Mesothelial cell of epicardium (in vitro differentiated cells): Measurements from ENCODE around the gene GRM8. TPM values are rescaled to one million over a fixed set of nuclear protein-coding genes. Genes with fewer than 3 reads are reported as not detected.

ENCODE experiments used
- DNase-seq, 2 experiments: peaks; one replicate each; pipeline ENCODE4 v3.0.0; 2021; ENCODE audit warnings: low spot score in 2 of 2; ENCODE audit not compliant: unreplicated experiment in 2 of 2
- H3K27ac Mint-ChIP-seq: 2 replicates; pipeline ENCODE4 v1.8.0; 2021; ENCODE audit warnings: mixed read lengths
- H3K27me3 Mint-ChIP-seq: 2 replicates; pipeline ENCODE4 v1.8.0; 2021; ENCODE audit warnings: low read depth, mixed read lengths
- H3K36me3 Mint-ChIP-seq: 2 replicates; pipeline ENCODE4 v1.8.0; 2021; ENCODE audit warnings: mixed read lengths
- H3K4me1 Mint-ChIP-seq: 2 replicates; pipeline ENCODE4 v1.8.0; 2021; ENCODE audit warnings: mixed read lengths
- H3K4me3 Mint-ChIP-seq: 2 replicates; pipeline ENCODE4 v1.8.0; 2021; ENCODE audit warnings: mild to moderate bottlenecking, moderate library complexity, mixed read lengths
- H3K9me3 Mint-ChIP-seq: 2 replicates; pipeline ENCODE4 v1.8.0; 2021; ENCODE audit warnings: mixed read lengths
- CTCF ChIP-seq: fragments of 200-600 bp; sonication (generic); IDR thresholded peaks from one replicate; pipeline ENCODE4 v1.5.0; 2021; ENCODE audit warnings: antibody characterized with exemption; ENCODE audit not compliant: unreplicated experiment
- total RNA-seq: library from RNA; stranded (reverse); gene quantifications from 3 replicates; pipeline ENCODE4 v1.2.1, GENCODE V29; 2021

GRM8 gene
- total RNA-seq, 1 donor from 2014 or later, result 1.0 TPM

GRCh38 chr7:126953461-126953860 lies 299.3 kb downstream of the GRM8 start:
- Mint-ChIP-seq H3K27me3 (peaks cover 15% of the 10 kb centered on the region), H3K27ac (no peak overlapping the region), H3K9me3 (no peaks in the 10 kb centered on the region), H3K4me3 (no peak overlapping the region), H3K36me3 (no peaks in the 10 kb centered on the region), H3K4me1 (no peaks in the 10 kb centered on the region)
- TF ChIP-seq CTCF, result no peak
- DNase-seq, result no peak

GRCh38 chr7:126948664-126949063 lies 304.1 kb downstream of the GRM8 start:
- Mint-ChIP-seq H3K4me1 (no peaks in the 10 kb centered on the region), H3K27ac (no peak overlapping the region), H3K9me3 (no peaks in the 10 kb centered on the region), H3K27me3 (peaks cover 25% of the 10 kb centered on the region), H3K4me3 (no peak overlapping the region), H3K36me3 (no peaks in the 10 kb centered on the region)
- TF ChIP-seq CTCF, result no peak
- DNase-seq, result no peak

GRCh38 chr7:126940723-126941307 lies 311.9 kb downstream of the GRM8 start:
- Mint-ChIP-seq H3K9me3 (no peaks in the 10 kb centered on the region), H3K27me3 (peaks cover 5% of the 10 kb centered on the region), H3K4me1 (peaks cover 11% of the 10 kb centered on the region), H3K4me3 (no peak overlapping the region), H3K36me3 (no peaks in the 10 kb centered on the region), H3K27ac (no peak overlapping the region)
- TF ChIP-seq CTCF, result no peak
- no peak for DNase-seq

DNA sequence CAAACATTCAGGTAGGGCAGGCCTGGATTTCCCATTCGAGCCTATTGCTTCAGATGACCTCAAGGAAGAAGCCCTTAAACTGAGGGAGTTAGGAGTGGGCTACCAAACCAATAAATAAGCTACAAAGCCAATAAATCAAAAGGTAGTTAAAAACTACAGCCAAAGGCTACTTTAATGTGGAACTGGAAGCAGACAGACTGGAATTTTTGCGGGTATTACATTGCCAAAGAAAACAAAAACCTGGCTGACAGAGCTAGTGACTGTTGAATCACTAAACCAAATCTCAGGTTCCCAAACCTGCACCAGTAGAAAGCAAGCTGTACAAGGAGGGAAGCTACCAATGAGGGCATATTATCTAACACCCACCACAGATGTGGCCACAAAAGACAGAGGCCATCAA lies 315.6 kb downstream of the GRM8 start:
- Mint-ChIP-seq H3K27me3 (peaks cover 23% of the 10 kb centered on the region), H3K9me3 (no peaks in the 10 kb centered on the region), H3K36me3 (no peaks in the 10 kb centered on the region), H3K4me3 (no peak overlapping the region), H3K4me1 (peaks cover 11% of the 10 kb centered on the region), H3K27ac (no peak overlapping the region)
- no peak for TF ChIP-seq CTCF
- no peak for DNase-seq

DNA sequence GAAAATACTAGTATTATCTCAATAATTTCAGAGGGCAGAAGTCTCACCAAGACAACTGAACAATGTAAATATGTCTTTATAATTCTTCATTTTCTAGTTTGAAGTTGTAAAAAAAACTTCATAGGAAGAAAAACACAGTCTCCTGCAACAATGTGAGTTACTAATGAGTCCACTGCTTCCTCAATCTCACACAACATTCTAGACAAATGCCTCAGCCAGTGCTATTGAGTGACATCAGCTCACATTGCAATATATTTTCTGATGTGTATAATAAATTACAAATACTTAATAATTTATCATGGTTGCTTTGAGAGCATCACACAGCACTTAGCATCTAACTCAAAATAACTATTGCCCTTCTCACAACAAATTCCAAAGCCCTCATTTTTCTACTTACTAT lies 321.2 kb downstream of the GRM8 start:
- TF ChIP-seq CTCF, result no peak
- no peak for DNase-seq
- no peaks in the 10 kb centered on the region for H3K36me3 Mint-ChIP-seq
- no peaks in the 10 kb centered on the region for H3K9me3 Mint-ChIP-seq
- peaks cover 31% of the 10 kb centered on the region for H3K27me3 Mint-ChIP-seq
- H3K27ac Mint-ChIP-seq, result no peak overlapping the region
- H3K4me1 Mint-ChIP-seq, result peaks cover 2% of the 10 kb centered on the region
- H3K4me3 Mint-ChIP-seq, result no peak overlapping the region

- no peaks in the 10 kb centered on the region for H3K4me1 Mint-ChIP-seq
- no peaks in the 10 kb centered on the region for H3K36me3 Mint-ChIP-seq
- H3K27ac Mint-ChIP-seq, result no peak overlapping the region
- no peak for DNase-seq
- no peak overlapping the region for H3K4me3 Mint-ChIP-seq
- peaks cover 29% of the 10 kb centered on the region for H3K27me3 Mint-ChIP-seq
- no peak for TF ChIP-seq CTCF
- no peaks in the 10 kb centered on the region for H3K9me3 Mint-ChIP-seq
These were observed 322.6 kb downstream of the GRM8 start for GRCh38 chr7:126930166-126930565.
